Measurements from ENCODE around the gene MBD6.

DNA sequence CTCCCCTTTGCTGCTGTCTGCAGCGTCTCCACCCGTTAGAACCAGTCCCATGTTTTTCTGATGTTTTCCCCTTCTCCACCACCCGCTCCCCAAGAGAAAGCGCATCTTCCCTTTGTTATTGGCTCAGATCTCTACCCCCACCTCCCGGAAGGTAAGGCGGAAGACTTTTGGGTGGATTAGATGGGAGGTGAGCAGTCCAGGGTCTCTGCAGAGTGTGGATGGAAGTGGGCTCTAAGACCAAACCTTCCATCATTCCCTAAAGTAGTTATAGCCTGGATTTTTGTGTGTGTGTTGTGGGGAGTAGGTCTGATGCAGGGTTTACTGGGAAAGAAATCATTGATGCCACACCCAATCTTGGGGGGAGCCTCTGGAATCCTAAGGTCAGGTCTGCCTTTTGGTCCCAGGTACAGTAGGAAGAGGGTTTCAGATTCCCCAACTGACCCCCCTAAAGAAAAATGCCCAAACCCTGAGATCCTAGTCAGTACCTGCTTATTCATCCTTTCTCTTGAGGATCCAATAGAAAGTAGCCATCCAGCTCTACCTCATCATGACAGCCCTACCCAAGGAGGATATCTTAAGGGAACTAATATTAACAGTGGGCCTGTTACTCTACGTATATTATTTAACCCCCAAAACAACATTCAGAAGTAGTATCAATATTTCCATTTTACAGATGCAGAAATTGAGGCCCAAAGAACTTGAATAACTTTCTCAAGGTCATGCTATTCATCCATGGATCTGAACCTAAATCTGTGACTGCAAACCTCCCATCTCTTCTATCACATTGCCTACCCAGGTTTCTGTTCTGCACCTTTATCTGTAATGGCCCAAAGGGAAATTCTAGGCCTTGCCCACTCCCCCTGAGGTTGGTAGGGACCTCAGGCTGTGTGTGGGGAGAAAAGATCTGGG, 28.3 kb downstream of the MBD6 start:
- TF ChIP-seq, protein P1, sequence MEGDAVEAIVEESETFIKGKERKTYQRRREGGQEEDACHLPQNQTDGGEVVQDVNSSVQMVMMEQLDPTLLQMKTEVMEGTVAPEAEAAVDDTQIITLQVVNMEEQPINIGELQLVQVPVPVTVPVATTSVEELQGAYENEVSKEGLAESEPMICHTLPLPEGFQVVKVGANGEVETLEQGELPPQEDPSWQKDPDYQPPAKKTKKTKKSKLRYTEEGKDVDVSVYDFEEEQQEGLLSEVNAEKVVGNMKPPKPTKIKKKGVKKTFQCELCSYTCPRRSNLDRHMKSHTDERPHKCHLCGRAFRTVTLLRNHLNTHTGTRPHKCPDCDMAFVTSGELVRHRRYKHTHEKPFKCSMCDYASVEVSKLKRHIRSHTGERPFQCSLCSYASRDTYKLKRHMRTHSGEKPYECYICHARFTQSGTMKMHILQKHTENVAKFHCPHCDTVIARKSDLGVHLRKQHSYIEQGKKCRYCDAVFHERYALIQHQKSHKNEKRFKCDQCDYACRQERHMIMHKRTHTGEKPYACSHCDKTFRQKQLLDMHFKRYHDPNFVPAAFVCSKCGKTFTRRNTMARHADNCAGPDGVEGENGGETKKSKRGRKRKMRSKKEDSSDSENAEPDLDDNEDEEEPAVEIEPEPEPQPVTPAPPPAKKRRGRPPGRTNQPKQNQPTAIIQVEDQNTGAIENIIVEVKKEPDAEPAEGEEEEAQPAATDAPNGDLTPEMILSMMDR (IDR thresholded peaks at IDR 0.05; ENCODE audit: control extremely low read depth in 1 of 3, insufficient read depth in 1 of 3, low read depth in 1 of 3, low read length in 3 of 3), result no peak
- TF ChIP-seq, protein P2, sequence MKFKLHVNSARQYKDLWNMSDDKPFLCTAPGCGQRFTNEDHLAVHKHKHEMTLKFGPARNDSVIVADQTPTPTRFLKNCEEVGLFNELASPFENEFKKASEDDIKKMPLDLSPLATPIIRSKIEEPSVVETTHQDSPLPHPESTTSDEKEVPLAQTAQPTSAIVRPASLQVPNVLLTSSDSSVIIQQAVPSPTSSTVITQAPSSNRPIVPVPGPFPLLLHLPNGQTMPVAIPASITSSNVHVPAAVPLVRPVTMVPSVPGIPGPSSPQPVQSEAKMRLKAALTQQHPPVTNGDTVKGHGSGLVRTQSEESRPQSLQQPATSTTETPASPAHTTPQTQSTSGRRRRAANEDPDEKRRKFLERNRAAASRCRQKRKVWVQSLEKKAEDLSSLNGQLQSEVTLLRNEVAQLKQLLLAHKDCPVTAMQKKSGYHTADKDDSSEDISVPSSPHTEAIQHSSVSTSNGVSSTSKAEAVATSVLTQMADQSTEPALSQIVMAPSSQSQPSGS (IDR thresholded peaks at IDR 0.05; ENCODE audit: low read length), result no peak

All from H1 (cell line).